Measurements from ENCODE around the gene C2orf78. TPM values are rescaled to one million over a fixed set of nuclear protein-coding genes. Genes with fewer than 3 reads are reported as not detected.
"Not testable (repeated sequence)": the region's sequence is repeated elsewhere in the genome, so short reads cannot be mapped to it uniquely, and the experiment has no call there.

The C2orf78 gene
- total and polyA plus RNA-seq, 4 donors = 0.02 TPM; not detected in 3

DNA sequence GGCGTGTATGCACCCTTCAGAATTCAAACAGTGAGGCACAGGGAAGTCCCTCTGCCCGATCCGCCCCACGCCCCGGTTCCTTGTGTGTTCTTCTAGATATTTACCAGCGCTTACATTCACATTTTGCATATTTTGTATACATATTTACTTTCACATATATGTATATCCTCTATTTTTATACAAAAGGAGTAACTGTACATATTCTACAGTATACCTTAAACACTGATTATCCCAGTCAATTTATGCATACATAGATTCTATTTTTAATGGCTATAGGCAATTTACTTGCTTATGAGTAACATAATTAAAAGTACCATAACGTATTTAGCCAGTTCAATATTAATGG lies 3.8 kb upstream of the C2orf78 start:
- 4% methylated on average over 7 of the region's 7 CpGs for WGBS
- TF ChIP-seq, protein P1, sequence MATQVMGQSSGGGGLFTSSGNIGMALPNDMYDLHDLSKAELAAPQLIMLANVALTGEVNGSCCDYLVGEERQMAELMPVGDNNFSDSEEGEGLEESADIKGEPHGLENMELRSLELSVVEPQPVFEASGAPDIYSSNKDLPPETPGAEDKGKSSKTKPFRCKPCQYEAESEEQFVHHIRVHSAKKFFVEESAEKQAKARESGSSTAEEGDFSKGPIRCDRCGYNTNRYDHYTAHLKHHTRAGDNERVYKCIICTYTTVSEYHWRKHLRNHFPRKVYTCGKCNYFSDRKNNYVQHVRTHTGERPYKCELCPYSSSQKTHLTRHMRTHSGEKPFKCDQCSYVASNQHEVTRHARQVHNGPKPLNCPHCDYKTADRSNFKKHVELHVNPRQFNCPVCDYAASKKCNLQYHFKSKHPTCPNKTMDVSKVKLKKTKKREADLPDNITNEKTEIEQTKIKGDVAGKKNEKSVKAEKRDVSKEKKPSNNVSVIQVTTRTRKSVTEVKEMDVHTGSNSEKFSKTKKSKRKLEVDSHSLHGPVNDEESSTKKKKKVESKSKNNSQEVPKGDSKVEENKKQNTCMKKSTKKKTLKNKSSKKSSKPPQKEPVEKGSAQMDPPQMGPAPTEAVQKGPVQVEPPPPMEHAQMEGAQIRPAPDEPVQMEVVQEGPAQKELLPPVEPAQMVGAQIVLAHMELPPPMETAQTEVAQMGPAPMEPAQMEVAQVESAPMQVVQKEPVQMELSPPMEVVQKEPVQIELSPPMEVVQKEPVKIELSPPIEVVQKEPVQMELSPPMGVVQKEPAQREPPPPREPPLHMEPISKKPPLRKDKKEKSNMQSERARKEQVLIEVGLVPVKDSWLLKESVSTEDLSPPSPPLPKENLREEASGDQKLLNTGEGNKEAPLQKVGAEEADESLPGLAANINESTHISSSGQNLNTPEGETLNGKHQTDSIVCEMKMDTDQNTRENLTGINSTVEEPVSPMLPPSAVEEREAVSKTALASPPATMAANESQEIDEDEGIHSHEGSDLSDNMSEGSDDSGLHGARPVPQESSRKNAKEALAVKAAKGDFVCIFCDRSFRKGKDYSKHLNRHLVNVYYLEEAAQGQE (IDR thresholded peaks at IDR 0.05) = no peak
- TF ChIP-seq RAD21 (IDR thresholded peaks at IDR 0.05) (no peak), TAF1 (conservative IDR thresholded peaks at IDR 0.05) (no peak), EGR1 (IDR thresholded peaks at IDR 0.05; ENCODE audit: low read depth in 2 of 2) (no peak), RXRA (IDR thresholded peaks at IDR 0.05) (no peak), SP1 (IDR thresholded peaks at IDR 0.05) (no peak), GABPA (IDR thresholded peaks at IDR 0.05 in 1 of 2, conservative IDR thresholded peaks at IDR 0.05 in 1 of 2) (no peak), HNF4G (IDR thresholded peaks at IDR 0.05) (no peak), FOXA1 (IDR thresholded peaks at IDR 0.05) (no peak), YY1 (IDR thresholded peaks at IDR 0.05) (no peak), HNF4A (conservative IDR thresholded peaks at IDR 0.05) (no peak), FOXA2 (IDR thresholded peaks at IDR 0.05) (no peak), NR2F2 (IDR thresholded peaks at IDR 0.05) (no peak), JUND (IDR thresholded peaks at IDR 0.05) (no peak)
- TF ChIP-seq, protein P2, sequence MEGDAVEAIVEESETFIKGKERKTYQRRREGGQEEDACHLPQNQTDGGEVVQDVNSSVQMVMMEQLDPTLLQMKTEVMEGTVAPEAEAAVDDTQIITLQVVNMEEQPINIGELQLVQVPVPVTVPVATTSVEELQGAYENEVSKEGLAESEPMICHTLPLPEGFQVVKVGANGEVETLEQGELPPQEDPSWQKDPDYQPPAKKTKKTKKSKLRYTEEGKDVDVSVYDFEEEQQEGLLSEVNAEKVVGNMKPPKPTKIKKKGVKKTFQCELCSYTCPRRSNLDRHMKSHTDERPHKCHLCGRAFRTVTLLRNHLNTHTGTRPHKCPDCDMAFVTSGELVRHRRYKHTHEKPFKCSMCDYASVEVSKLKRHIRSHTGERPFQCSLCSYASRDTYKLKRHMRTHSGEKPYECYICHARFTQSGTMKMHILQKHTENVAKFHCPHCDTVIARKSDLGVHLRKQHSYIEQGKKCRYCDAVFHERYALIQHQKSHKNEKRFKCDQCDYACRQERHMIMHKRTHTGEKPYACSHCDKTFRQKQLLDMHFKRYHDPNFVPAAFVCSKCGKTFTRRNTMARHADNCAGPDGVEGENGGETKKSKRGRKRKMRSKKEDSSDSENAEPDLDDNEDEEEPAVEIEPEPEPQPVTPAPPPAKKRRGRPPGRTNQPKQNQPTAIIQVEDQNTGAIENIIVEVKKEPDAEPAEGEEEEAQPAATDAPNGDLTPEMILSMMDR (IDR thresholded peaks at IDR 0.05; ENCODE audit: low read depth, low read length, missing input control) = no peak
- TF ChIP-seq, protein P3, sequence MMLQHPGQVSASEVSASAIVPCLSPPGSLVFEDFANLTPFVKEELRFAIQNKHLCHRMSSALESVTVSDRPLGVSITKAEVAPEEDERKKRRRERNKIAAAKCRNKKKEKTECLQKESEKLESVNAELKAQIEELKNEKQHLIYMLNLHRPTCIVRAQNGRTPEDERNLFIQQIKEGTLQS (IDR thresholded peaks at IDR 0.05) = no peak
- TF ChIP-seq, protein P4, sequence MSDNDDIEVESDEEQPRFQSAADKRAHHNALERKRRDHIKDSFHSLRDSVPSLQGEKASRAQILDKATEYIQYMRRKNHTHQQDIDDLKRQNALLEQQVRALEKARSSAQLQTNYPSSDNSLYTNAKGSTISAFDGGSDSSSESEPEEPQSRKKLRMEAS (IDR thresholded peaks at IDR 0.05) = no peak
- TF ChIP-seq, protein P5, sequence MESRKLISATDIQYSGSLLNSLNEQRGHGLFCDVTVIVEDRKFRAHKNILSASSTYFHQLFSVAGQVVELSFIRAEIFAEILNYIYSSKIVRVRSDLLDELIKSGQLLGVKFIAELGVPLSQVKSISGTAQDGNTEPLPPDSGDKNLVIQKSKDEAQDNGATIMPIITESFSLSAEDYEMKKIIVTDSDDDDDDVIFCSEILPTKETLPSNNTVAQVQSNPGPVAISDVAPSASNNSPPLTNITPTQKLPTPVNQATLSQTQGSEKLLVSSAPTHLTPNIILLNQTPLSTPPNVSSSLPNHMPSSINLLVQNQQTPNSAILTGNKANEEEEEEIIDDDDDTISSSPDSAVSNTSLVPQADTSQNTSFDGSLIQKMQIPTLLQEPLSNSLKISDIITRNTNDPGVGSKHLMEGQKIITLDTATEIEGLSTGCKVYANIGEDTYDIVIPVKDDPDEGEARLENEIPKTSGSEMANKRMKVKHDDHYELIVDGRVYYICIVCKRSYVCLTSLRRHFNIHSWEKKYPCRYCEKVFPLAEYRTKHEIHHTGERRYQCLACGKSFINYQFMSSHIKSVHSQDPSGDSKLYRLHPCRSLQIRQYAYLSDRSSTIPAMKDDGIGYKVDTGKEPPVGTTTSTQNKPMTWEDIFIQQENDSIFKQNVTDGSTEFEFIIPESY (IDR thresholded peaks at IDR 0.05) = no peak
- H3K27ac ChIP-seq (ENCODE audit: low read depth in 1 of 2, low read length in 2 of 2) = no peak overlapping the region
- H3K9ac ChIP-seq (ENCODE audit: low read depth in 1 of 2, low read length in 2 of 2) = no peak overlapping the region
- H3K4me1 ChIP-seq (ENCODE audit: control insufficient read depth in 4 of 4, insufficient read depth in 4 of 4, low read length in 3 of 4) = peaks cover 0 to 13% (median 9%) of the 10 kb centered on the region in 4 donors
- H3K27me3 ChIP-seq (ENCODE audit: control insufficient read depth in 4 of 4, insufficient read depth in 4 of 4, low read length in 3 of 4) = no peaks in the 10 kb centered on the region
- no peak overlapping the region for H3K4me3 ChIP-seq (ENCODE audit: low read depth in 1 of 3, low read length in 3 of 3)
- DNase-seq (ENCODE audit: low spot score) = no peak
- no peaks in the 10 kb centered on the region for H3K9me3 ChIP-seq (ENCODE audit: control insufficient read depth in 4 of 4, low read length in 3 of 4)
- peaks cover 5 to 10% (median 7%) of the 10 kb centered on the region in 4 donors for H3K36me3 ChIP-seq (ENCODE audit: control insufficient read depth in 4 of 4, insufficient read depth in 3 of 4, low read depth in 1 of 4, low read length in 3 of 4)

DNA sequence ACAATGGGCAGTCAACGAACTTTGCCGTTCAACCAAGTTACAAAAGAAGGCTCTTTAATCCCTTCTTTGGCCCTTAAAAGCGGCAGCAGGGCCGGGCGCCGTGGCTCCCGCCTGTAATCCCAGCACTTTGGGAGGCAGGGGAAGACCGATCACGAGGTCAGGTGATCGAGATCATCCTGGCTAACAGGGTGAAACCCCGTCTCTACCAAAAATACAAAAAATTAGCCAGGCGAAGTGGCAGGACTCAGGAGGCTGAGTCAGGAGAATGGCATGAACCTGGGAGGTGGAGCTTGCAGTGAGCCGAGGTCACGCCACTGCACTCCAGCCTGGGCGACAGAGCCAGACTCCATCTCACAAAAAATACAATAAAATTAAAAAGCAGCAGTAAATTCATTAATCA lies 581 bp upstream of the C2orf78 start:
- not testable (repeated sequence) for H3K36me3 ChIP-seq (ENCODE audit: control insufficient read depth in 4 of 4, insufficient read depth in 3 of 4, low read depth in 1 of 4, low read length in 3 of 4); H3K9me3 ChIP-seq (ENCODE audit: control insufficient read depth in 4 of 4, low read length in 3 of 4); H3K27me3 ChIP-seq (ENCODE audit: control insufficient read depth in 4 of 4, insufficient read depth in 4 of 4, low read length in 3 of 4); H3K9ac ChIP-seq (ENCODE audit: low read depth in 1 of 2, low read length in 2 of 2); H3K4me3 ChIP-seq (ENCODE audit: low read depth in 1 of 3, low read length in 3 of 3); H3K4me1 ChIP-seq (ENCODE audit: control insufficient read depth in 4 of 4, insufficient read depth in 4 of 4, low read length in 3 of 4); H3K27ac ChIP-seq (ENCODE audit: low read depth in 1 of 2, low read length in 2 of 2); DNase-seq (ENCODE audit: low spot score)
- 88% methylated on average over 15 of the region's 15 CpGs for whole genome bisulfite sequencing
